ENCODE measurements around the gene ZNF837. TPM values are rescaled to one million over a fixed set of nuclear protein-coding genes. Genes with fewer than 3 reads are reported as not detected.
A peak's percentile ranks its signal among the peaks of the same experiment; 100 is the strongest.

Gene ZNF837
- total and polyA plus RNA-seq, 2 of the 13 experiments (the other 11 are each of a cell fraction or from before 2014, with no cell fraction given): 0.29 to 1.3 TPM

DNA sequence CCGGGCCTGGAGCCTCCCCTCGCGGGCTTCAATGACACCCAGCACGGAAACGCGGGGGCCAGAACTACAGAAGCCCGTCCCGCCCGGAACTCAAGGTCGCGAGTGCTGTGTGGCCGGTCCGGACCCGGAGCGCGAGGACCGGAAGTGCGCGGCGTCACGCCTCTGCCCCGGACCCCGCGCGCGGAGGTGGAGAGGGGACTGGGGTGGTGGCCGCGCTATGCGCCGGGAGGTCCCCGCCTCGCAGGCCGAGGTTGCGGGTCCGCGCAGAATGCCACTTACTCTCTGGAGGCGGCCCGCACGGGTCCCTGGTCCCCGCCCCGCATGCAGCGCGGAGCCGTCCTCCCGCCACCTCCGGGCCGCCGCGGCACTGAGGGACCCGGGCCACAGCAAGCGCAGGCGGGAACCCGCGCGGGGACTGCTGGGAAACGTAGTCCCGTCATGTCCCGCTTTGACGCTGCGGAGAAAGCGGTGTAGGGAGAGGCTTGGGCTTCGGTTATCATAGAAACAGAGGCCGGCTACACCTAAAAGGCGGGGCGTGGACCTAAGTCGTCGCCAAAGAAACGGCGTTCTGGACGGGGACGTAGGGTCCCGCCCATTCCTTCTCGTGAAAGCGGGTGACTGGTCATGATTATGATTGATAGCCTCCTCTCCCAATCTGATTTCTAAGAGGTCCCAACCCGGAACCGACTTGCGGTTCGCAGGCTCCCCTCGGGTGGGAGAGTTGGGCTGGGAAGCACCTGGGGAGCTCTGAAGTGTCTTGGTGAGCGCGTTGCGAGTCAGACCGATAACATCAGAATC lies at the start of gene ZNF837 (continued):
- TF ChIP-seq XRCC5 (optimal IDR thresholded peaks at IDR 0.05; ENCODE audit: low read length): peak; percentile 85
- peak; percentile 88; the same call in 1 of the 2 replicates for TF ChIP-seq ZNF160 (CRISPR knock-in tag; IDR thresholded peaks at IDR 0.05)
- TF ChIP-seq ZNF678 (CRISPR knock-in tag; IDR thresholded peaks at IDR 0.05): peak; percentile 29; the same call in 1 of the 2 replicates
- TF ChIP-seq, protein P1, sequence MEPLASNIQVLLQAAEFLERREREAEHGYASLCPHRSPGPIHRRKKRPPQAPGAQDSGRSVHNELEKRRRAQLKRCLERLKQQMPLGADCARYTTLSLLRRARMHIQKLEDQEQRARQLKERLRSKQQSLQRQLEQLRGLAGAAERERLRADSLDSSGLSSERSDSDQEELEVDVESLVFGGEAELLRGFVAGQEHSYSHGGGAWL (CRISPR knock-in tag; IDR thresholded peaks at IDR 0.05): peak; percentile 92
- TF ChIP-seq, protein P2, sequence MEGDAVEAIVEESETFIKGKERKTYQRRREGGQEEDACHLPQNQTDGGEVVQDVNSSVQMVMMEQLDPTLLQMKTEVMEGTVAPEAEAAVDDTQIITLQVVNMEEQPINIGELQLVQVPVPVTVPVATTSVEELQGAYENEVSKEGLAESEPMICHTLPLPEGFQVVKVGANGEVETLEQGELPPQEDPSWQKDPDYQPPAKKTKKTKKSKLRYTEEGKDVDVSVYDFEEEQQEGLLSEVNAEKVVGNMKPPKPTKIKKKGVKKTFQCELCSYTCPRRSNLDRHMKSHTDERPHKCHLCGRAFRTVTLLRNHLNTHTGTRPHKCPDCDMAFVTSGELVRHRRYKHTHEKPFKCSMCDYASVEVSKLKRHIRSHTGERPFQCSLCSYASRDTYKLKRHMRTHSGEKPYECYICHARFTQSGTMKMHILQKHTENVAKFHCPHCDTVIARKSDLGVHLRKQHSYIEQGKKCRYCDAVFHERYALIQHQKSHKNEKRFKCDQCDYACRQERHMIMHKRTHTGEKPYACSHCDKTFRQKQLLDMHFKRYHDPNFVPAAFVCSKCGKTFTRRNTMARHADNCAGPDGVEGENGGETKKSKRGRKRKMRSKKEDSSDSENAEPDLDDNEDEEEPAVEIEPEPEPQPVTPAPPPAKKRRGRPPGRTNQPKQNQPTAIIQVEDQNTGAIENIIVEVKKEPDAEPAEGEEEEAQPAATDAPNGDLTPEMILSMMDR (CRISPR knock-in tag; IDR thresholded peaks at IDR 0.05): peak; percentile 46
- no peak for TF ChIP-seq U2AF1 (optimal IDR thresholded peaks at IDR 0.05; ENCODE audit: low read depth, low read length)
- 0 out of 2 replicates have a peak, but pooled peaks have one; percentile 76 for TF ChIP-seq KDM4B (CRISPR knock-in tag; IDR thresholded peaks at IDR 0.05)
- TF ChIP-seq NFYC (CRISPR knock-in tag; IDR thresholded peaks at IDR 0.05): peak; percentile 94
- peak; percentile 54; the same call in 1 of the 2 replicates for TF ChIP-seq TOE1 (CRISPR knock-in tag; IDR thresholded peaks at IDR 0.05)
- TF ChIP-seq NONO (IDR thresholded peaks at IDR 0.05): no peak
- peak; percentile 98 for TF ChIP-seq NONO (CRISPR knock-in tag; conservative IDR thresholded peaks at IDR 0.05)
- TF ChIP-seq, protein P3, sequence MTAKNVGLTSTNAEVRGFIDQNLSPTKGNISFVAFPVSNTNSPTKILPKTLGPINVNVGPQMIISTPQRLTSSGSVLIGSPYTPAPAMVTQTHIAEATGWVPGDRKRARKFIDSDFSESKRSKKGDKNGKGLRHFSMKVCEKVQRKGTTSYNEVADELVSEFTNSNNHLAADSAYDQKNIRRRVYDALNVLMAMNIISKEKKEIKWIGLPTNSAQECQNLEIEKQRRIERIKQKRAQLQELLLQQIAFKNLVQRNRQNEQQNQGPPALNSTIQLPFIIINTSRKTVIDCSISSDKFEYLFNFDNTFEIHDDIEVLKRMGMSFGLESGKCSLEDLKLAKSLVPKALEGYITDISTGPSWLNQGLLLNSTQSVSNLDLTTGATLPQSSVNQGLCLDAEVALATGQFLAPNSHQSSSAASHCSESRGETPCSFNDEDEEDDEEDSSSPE (CRISPR knock-in tag; IDR thresholded peaks at IDR 0.05): peak; percentile 90
- peak; percentile 92 for TF ChIP-seq RBM39 (IDR thresholded peaks at IDR 0.05; ENCODE audit: low read depth, low read length, poor library complexity, severe bottlenecking)
- TF ChIP-seq SIX4 (CRISPR knock-in tag; IDR thresholded peaks at IDR 0.05): peak; percentile 43
- TF ChIP-seq, protein P4, sequence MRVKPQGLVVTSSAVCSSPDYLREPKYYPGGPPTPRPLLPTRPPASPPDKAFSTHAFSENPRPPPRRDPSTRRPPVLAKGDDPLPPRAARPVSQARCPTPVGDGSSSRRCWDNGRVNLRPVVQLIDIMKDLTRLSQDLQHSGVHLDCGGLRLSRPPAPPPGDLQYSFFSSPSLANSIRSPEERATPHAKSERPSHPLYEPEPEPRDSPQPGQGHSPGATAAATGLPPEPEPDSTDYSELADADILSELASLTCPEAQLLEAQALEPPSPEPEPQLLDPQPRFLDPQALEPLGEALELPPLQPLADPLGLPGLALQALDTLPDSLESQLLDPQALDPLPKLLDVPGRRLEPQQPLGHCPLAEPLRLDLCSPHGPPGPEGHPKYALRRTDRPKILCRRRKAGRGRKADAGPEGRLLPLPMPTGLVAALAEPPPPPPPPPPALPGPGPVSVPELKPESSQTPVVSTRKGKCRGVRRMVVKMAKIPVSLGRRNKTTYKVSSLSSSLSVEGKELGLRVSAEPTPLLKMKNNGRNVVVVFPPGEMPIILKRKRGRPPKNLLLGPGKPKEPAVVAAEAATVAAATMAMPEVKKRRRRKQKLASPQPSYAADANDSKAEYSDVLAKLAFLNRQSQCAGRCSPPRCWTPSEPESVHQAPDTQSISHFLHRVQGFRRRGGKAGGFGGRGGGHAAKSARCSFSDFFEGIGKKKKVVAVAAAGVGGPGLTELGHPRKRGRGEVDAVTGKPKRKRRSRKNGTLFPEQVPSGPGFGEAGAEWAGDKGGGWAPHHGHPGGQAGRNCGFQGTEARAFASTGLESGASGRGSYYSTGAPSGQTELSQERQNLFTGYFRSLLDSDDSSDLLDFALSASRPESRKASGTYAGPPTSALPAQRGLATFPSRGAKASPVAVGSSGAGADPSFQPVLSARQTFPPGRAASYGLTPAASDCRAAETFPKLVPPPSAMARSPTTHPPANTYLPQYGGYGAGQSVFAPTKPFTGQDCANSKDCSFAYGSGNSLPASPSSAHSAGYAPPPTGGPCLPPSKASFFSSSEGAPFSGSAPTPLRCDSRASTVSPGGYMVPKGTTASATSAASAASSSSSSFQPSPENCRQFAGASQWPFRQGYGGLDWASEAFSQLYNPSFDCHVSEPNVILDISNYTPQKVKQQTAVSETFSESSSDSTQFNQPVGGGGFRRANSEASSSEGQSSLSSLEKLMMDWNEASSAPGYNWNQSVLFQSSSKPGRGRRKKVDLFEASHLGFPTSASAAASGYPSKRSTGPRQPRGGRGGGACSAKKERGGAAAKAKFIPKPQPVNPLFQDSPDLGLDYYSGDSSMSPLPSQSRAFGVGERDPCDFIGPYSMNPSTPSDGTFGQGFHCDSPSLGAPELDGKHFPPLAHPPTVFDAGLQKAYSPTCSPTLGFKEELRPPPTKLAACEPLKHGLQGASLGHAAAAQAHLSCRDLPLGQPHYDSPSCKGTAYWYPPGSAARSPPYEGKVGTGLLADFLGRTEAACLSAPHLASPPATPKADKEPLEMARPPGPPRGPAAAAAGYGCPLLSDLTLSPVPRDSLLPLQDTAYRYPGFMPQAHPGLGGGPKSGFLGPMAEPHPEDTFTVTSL (CRISPR knock-in tag; IDR thresholded peaks at IDR 0.05; ENCODE audit: borderline replicate concordance): no peak
- TF ChIP-seq, protein P5, sequence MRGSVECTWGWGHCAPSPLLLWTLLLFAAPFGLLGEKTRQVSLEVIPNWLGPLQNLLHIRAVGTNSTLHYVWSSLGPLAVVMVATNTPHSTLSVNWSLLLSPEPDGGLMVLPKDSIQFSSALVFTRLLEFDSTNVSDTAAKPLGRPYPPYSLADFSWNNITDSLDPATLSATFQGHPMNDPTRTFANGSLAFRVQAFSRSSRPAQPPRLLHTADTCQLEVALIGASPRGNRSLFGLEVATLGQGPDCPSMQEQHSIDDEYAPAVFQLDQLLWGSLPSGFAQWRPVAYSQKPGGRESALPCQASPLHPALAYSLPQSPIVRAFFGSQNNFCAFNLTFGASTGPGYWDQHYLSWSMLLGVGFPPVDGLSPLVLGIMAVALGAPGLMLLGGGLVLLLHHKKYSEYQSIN (CRISPR knock-in tag; IDR thresholded peaks at IDR 0.05; ENCODE audit: borderline replicate concordance): no peak
- TF ChIP-seq ZFP36L1 (CRISPR knock-in tag; IDR thresholded peaks at IDR 0.05): no peak
- no peak for TF ChIP-seq NR2F6 (IDR thresholded peaks at IDR 0.05)
- peak; percentile 52; the same call in 1 of the 2 replicates for TF ChIP-seq NR2F6 (CRISPR knock-in tag; IDR thresholded peaks at IDR 0.05)
- TF ChIP-seq ATRX (CRISPR knock-in tag; IDR thresholded peaks at IDR 0.05; ENCODE audit: borderline replicate concordance): no peak
